Stimulated activated CD8-positive, alpha-beta memory T cell treated with anti-CD3 and anti-CD28 coated beads, Interleukin-12 subunit alpha, Interleukin-12 subunit beta, amount 100 ng/mL, for 1 hour (primary cell): ENCODE measurements around the gene KLF3.

Source experiments
- DNase-seq: peaks from one replicate; pipeline ENCODE4 v3.0.0-alpha.2; 2020; ENCODE audit warnings: low read depth

KLF3 gene

DNA sequence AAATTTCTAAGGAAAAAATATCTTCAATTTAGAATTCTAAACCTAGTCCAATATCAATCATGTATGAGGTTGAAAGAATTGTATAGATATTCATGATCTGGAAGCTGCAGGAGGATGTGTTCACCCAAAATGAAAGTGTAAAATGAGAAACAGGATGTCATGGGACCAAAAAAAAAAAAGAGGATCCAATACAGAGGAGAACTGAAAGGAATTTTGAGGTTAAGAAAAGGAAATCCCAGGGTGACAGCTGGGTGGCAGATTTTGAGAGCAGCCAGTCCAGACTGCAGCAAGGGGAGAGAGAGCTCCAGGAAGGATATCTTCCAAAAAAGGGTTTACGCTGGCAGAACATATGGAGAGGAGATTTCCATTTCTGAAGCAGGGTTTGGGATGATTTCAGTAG lies 79.9 kb downstream of the KLF3 start:
- no peak for DNase-seq

DNA sequence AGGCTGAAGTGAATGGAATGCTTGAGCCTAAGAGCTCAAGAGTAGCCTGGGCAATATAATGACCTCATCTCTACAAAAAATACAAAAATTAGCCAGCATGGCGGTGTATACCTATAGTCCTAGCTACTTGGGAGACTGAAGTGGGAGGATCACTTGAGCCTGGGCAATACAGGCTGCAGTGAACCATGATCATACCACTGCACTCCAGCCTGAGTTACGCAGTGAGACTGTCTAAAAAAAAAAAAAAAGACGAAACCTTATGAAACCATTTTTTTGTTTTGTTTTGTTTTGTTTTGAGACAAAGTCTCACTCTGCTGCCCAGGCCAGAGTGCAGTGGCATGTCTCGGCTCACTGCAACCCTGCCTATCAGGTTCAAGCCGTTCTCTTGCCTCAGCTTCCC lies 81.9 kb downstream of the KLF3 start:
- DNase-seq, result no peak

DNA sequence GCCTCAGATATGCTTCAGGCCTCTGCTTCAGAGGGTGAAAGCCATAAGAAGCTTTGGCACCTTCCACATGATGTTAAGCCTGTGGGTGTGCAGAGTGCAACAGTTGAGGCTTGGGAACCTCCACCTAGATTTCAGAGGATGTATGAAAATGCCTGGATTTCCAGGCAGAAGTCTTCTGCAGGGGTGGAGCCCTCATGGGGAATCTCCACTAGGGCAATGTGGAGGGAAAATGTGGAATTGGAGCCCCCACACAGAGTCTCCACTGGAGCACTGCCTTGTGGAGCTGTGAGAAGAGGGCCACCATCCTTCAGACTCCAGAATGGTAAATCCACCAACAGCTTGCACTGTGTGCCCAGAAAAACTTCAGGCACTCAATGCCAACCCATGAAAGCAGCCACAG lies 83.6 kb downstream of the KLF3 start:
- no peak for DNase-seq

DNA sequence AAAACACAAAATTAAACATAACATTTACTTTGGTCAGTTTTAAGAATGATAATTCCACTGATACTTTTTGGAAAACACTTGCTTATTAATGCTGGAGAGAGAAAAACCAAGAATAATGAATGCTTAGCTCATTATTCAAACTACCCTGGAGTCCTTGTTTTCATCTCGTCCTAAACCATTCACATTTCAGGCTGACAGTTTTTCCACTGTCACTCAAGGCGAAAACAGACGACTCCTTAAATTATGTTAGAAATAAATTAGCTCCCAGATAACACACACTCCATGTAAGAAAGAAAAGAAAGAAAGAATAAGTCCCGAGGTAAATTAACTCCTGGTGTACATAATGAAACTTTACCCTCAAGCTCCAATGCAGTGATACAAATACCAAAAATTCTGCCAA lies 85.3 kb downstream of the KLF3 start:
- no peak for DNase-seq
